Ovary (tissue), 9 donors: ENCODE measurements around the gene CHID1. TPM values are rescaled to one million over a fixed set of nuclear protein-coding genes. Genes with fewer than 3 reads are reported as not detected.

Experiments used
- DNase-seq, 5 donors: peaks; one replicate each; pipeline ENCODE4 v3.0.0-alpha.2; 2019 to 2020
- H3K27ac ChIP-seq, 2 donors: fragments of 200-600 bp; one replicate each; pipeline versions ENCODE4 v1.5.1 to v1.8.0; 2019 to 2022
- H3K27me3 ChIP-seq: fragments of 200-600 bp; one replicate; pipeline ENCODE4 v1.8.0; 2022
- H3K36me3 ChIP-seq: fragments of 200-600 bp; sonication (generic); one replicate; pipeline ENCODE4 v1.5.1; 2019
- H3K4me1 ChIP-seq: one replicate; pipeline ENCODE4 v1.8.1; 2013; ENCODE audit warnings: mild to moderate bottlenecking, moderate library complexity; ENCODE audit not compliant: insufficient read depth
- H3K4me3 ChIP-seq: fragments of 200-600 bp; sonication (generic); one replicate; pipeline ENCODE4 v1.5.1; 2017
- H3K9me3 ChIP-seq, 2 donors: fragments of 200-600 bp in 1 of 2; sonication (generic) in 1 of 2; one replicate each; pipeline versions ENCODE4 v1.5.1 to v1.8.1; 2013 to 2019; ENCODE audit warnings: mild to moderate bottlenecking in 1 of 2, moderate library complexity in 1 of 2
- EP300 ChIP-seq: sonication (generic); formaldehyde crosslinking; IDR thresholded peaks from one replicate; pipeline ENCODE4 v1.6.1; 2017; ENCODE audit warnings: antibody characterized with exemption
- POLR2A ChIP-seq: fragments of 450-650 bp; IDR thresholded peaks from one replicate; pipeline ENCODE4 v1.6.1; 2017; ENCODE audit warnings: antibody characterized with exemption, mild to moderate bottlenecking, moderate library complexity
- WGBS, 3 donors: extraction: QIAGEN DNeasy Blood & Tissue Kit in 1 of 3; methylation state at CpG; one replicate each; pipeline versions ENCODE4 v1.1.5 to v1.1.7; 2013 to 2017; 5-methylcytosine and 5-hydroxymethylcytosine counted together
- intact Hi-C, 4 donors: fragments of 100-400 bp; cut with DNase I; formaldehyde crosslinking; loops; one replicate each; pipeline versions ENCODE4 v1.11.0 to v1.15.1; 2022 to 2023
- polyA plus RNA-seq, 2 donors: library from polyadenylated mRNA; stranded (reverse); fragments of 200-250 nt in 1 of 2; fragments of 350-450 nt in 1 of 2; fragmentation: Illumina TruSeq in 1 of 2; extraction: RNeasy Lipid Tissue Mini Kit (QIAGEN cat#74804) in 1 of 2; gene quantifications; one replicate each; pipeline ENCODE4 v1.2.3, GENCODE V29; 2013 to 2014
- total RNA-seq, 7 donors: library from RNA; depleted of rRNA in 2 of 7; stranded (reverse); fragments of >200 nt in 2 of 7; fragmentation: NEBNext Ultra II Directional in 3 of 7; extraction: Animal tissue kit (Norgen Biotek cat#: 25700) in 3 of 7; gene quantifications; one replicate each; pipeline versions ENCODE4 v1.1.0 to v1.2.4, GENCODE V29; 2016 to 2023
- TF ChIP-seq, protein P1 (sequence below), 3 donors: fragments of 450-650 bp in 2 of 3; fragments of 200-600 bp in 1 of 3; IDR thresholded peaks; one replicate each; pipeline versions ENCODE4 v1.5.1 to v1.8.0; 2016 to 2022; ENCODE audit warnings: antibody characterized with exemption in 3 of 3, mild to moderate bottlenecking in 1 of 3
- donor health status: DM: no; HTN: no; CAD: no; lungs with moderate emphysema.
- donor health status: DM: no; HTN: no; CAD: no.
- donor health status: Bipolar disorder and iron deficiency.
- donor health status: DM: yes; HTN: yes; CAD: no.
- donor health status: DM: no; HTN: no; CAD: no.
- donor health status: DM: yes; HTN: yes; CAD: no.

The CHID1 gene
- total and polyA plus RNA-seq, 9 donors, result 41.0 to 90.7 (median 70.6) TPM

DNA sequence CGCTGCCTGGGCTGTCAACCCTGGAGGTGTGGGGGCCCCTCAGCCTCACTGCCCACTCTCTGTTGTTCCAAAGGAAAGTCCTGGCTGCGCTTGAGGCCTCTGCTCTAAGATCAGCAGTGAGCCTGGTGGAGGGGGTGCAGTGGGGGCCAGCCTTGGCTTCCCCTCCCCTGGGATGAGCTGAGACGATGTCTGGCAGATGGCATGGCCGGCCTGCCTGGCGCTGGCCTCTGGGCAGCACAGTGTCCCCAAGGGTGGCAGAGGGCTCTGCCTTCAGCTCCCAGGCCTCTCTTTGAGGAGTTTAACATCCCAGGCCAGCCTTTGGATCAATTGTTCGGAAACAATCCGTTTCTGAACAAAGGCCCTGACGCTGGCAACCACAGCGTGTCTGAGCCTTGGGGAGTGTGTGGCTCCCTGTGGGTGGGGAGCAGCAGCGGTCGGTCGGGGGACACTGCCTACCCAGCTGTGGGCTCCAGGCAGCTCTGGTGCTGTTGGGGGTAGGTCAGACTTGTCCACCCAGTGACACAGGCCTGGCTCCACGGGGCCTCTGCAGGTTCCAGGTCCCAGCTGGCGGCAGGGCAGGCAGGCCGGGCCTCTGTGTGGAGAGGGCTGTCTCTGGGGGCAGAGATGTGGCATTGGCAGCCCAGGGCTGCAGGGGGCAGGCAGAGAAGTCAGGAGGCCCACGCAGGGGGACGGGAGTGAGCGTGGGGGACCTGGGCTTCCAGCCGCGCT, 55.8 kb downstream of the CHID1 start:
- intact Hi-C loops, result loop anchor here in 2 of 4 donors (5.0 to 10.0 kb wide), 3 partner anchors 150 to 200 kb away; no protein-coding TSS in a partner anchor
- Histone ChIP-seq H3K36me3 (no peaks in the 10 kb centered on the region), H3K27me3 (no peaks in the 10 kb centered on the region), H3K9me3 (no peaks in the 10 kb centered on the region), H3K27ac (no peak overlapping the region), H3K4me3 (no peak overlapping the region), H3K4me1 (peaks cover 22% of the 10 kb centered on the region)
- WGBS, 3 donors, result 80 to 84% (median 83%) methylated on average over 17 to 20 of the region's 20 CpGs
- no peak for TF ChIP-seq EP300
- TF ChIP-seq, protein P1, sequence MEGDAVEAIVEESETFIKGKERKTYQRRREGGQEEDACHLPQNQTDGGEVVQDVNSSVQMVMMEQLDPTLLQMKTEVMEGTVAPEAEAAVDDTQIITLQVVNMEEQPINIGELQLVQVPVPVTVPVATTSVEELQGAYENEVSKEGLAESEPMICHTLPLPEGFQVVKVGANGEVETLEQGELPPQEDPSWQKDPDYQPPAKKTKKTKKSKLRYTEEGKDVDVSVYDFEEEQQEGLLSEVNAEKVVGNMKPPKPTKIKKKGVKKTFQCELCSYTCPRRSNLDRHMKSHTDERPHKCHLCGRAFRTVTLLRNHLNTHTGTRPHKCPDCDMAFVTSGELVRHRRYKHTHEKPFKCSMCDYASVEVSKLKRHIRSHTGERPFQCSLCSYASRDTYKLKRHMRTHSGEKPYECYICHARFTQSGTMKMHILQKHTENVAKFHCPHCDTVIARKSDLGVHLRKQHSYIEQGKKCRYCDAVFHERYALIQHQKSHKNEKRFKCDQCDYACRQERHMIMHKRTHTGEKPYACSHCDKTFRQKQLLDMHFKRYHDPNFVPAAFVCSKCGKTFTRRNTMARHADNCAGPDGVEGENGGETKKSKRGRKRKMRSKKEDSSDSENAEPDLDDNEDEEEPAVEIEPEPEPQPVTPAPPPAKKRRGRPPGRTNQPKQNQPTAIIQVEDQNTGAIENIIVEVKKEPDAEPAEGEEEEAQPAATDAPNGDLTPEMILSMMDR (IDR thresholded peaks at IDR 0.05), result no peak
- TF ChIP-seq POLR2A, result no peak
- no peak for DNase-seq

- no peak overlapping the region for H3K4me3 ChIP-seq
- no peak for DNase-seq
- intact Hi-C loops, result loop anchor here in 2 of 4 donors (10.0 kb wide), 2 partner anchors 151 to 201 kb away; no protein-coding TSS in a partner anchor
- 91 to 92% (median 91%) methylated on average over 25 to 27 of the region's 27 CpGs for WGBS, 3 donors
- H3K27me3 ChIP-seq, result no peaks in the 10 kb centered on the region
- no peaks in the 10 kb centered on the region for H3K36me3 ChIP-seq
- no peaks in the 10 kb centered on the region for H3K9me3 ChIP-seq
- no peak for TF ChIP-seq POLR2A
- TF ChIP-seq, protein P1 (IDR thresholded peaks at IDR 0.05), result no peak
- TF ChIP-seq EP300, result no peak
- peaks cover 20% of the 10 kb centered on the region for H3K4me1 ChIP-seq
- H3K27ac ChIP-seq, result no peak overlapping the region
Measured at GRCh38 chr11:853682-854448, 56.7 kb downstream of the CHID1 start.

DNA sequence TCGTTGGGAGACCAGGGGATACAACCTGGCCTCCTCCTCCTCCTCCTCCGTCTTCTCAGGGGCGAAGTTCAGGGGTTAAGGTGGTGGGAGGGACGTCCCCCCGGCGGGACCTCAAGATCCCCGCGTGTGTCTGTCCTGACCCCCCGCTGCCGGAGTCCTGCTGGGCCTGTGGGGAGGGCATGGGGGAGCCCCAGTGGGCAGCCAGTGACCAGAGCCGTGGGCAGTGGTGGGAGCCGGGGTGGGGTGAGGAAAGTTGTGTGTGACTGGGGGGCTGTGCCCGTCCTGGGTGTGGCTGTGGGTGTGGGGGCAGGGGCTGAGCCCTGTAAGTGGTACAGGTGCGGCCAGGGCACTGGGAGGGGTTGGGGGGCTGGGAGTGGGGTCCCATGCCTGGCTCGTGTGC, 57.8 kb downstream of the CHID1 start:
- intact Hi-C loops, result loop anchor here in 2 of 4 donors (10.0 kb wide), 2 partner anchors 152 to 202 kb away; no protein-coding TSS in a partner anchor
- Histone ChIP-seq H3K36me3 (no peaks in the 10 kb centered on the region), H3K4me3 (no peak overlapping the region), H3K9me3 (no peaks in the 10 kb centered on the region), H3K27ac (no peak overlapping the region), H3K27me3 (no peaks in the 10 kb centered on the region), H3K4me1 (peaks cover 17% of the 10 kb centered on the region)
- no peak for TF ChIP-seq POLR2A
- DNase-seq, result no peak
- 70 to 80% (median 76%) methylated on average over 13 to 15 of the region's 15 CpGs for WGBS, 3 donors

DNA sequence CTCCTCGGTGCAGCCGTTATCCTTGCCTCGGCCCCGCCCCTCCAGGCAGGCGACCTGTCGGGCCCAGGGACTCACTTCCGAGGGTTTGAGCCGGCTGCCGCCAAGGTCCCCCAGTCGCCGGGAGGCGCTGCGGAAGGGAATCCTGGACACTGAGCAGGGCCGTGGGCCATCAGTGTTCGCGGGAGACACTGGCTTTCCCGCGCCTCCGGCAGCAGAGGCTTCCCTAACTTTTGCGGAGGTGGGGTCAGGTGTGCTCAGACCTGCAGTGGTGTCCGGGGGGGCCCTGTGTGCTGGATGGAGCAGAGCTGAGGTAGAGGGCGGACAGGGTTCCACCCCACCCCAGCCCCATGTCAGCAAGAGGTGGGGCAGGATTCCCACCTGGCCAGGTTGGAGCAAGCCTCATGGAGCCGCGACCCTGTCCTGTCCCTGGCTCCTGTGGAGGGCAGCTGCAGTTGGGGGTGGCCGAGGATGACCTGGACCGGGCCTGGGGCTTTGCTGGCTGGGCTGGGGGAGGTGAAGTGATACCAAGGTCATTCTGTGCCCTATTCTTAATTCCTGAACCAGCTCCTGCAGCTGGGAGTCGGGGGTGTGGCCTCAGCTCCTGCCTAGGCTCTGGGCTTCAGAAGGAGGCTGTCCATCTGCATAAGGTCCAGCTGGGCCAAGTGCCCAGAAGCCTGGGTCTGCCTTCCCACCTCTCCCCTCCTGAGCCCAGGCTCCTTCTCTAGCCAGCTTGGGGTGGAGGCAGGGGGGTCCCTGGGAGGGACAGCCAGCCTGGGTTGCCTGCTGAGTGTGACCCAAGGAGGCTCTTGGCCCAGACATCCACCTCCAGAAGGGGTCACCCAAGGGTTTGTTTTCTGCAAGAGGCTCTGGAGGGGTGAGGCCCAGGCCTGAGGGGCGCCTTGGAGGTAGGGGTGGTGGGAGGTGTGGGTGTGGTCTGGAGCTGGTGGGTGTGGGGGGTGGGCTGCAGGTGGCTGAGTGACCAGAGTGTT, 59.5 kb downstream of the CHID1 start:
- Histone ChIP-seq H3K4me3 (no peak overlapping the region), H3K36me3 (no peaks in the 10 kb centered on the region), H3K27me3 (no peaks in the 10 kb centered on the region), H3K4me1 (peaks cover 17% of the 10 kb centered on the region), H3K27ac (peak overlapping the region in 1 of 2 donors; percentile 37), H3K9me3 (no peaks in the 10 kb centered on the region)
- intact Hi-C loops, result loop anchor here in 2 of 4 donors (10.0 kb wide), 2 partner anchors 154 to 204 kb away; no protein-coding TSS in a partner anchor
- peak in 3 of 5 donors; percentile 53 to 76 (median 73) for DNase-seq
- TF ChIP-seq, protein P1 (IDR thresholded peaks at IDR 0.05), result no peak
- TF ChIP-seq EP300, result no peak
- no peak for TF ChIP-seq POLR2A
- WGBS, 3 donors, result 32 to 63% (median 57%) methylated on average over 20 to 28 of the region's 28 CpGs
